Cerebellar cortex (tissue), 1 donor: ENCODE data around the gene ABHD15.
A peak's percentile ranks its signal among the peaks of the same experiment; 100 is the strongest.

Source experiments
- DNase-seq: peaks from one replicate; pipeline ENCODE4 v3.0.0-alpha.2; 2015; ENCODE audit warnings: low spot score

The ABHD15 gene

GRCh38 chr17:29582254-29582765, 15.5 kb upstream of the ABHD15 start:
- DNase-seq: peak; percentile 43

DNA sequence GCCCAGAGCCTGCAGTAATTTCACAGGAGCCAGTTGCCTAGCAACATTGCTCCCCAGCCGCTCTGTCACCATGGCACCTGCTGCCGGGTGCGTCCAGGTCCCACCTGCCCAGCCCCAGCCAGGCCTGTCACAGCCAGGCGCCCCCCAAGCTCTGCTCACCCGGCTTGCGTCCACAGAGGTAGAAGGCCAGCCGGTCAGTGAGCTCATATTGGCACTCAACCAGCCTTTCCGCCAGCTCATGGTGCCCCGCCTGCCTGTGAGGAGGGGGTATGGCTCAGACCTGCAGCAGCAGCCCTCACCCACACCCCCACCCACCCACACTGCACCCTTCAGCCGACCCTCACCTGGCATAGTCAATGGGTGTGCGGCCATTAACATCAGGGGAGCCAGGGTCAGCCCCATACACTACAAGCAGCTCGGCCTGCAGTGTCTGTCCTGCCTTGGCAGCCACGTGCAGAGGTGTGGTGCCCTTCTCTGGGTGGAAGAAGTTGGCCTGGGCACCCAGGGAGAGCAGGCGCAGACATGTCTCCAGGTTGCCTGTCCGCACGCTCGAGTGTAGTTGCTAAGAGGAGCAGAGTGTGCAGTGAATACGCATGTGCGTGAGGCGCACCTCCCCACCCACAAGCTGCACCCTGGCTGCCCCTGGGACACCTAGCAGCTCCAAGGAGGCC, 14.9 kb upstream of the ABHD15 start:
- DNase-seq: peak; percentile 54

DNA sequence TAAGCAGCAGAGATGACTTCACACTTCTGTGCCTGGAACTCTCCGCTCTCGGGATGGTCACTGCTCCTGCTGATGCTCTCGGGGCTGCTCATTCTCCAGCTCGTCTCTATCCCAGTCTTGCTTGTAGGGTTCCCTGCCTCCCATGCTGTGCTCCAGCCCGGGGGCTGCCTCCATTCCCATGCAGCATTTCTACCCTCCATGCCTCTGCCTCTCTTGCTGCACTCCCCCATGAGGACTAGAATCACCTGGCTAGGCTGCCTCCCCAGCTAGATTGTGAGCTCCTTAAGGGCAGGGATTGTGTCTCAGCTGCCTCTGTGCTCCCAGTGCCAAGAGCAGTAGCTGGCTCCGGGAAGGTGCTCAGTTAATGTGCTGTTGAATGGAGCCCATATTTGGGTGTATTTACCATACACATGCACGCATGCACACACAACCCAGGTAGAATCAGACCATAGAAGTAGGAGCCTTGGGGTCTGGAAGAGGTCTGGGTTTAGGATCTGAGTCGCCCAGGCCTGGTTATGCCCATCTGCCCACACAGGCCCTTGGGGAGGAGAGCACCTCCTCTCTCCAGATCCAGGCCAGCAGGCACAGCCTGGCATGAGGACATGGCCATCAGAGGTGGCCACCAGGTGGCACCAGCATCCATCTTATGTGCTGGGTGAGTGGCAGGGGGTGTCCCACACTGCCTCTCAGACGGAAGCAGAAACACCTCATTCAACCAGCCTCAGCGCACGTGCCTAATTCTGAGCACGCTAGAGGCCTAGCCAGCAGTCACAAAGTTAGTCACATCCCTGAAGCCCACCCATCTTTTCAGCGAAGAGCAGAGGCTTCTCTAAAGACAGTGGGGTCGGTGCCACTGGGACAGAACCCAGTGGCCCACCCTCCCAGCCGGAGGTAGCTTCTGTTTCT, 13.3 kb upstream of the ABHD15 start:
- peak; percentile 90 for DNase-seq

DNA sequence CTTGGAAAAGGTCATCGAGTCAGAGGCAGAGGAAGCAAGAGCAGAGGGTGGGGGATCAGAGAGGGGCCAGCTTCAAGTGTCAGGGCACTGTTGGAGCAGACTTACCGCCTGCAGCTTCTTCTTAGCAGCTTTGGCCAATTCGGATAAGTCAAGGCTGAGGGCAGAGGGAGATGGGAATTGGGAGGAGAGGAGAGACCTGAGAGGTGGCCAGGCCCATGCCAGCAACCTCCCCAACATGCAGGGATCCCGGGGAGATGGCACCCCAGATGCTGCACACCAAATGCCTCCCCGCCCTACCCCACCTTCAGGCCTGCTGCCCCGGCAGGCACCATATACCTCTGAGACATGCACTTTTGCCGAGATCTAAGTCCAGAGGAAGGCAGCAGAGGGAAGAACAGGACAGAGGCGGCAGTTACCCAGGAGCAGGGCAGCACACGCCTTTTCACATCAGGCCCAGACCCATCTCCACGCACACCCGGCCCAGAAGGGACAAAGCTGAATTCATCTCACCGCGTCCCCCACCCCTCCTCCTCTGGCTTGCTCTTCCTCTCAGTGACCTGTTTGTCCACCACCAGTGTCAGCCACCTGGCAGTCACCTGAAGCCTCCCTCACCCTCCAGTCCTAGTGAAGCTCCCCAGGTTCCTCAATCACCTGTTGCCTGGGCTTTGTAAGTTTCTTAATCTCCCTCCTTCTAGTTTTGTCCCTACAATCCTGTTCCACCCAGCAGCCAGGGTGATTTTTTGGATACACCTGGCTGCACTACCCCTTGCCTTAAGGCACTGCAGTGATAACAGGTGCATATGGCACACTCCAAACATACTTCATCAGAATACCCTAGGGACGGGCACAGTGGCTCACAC, 12.0 kb upstream of the ABHD15 start:
- DNase-seq: no peak

DNA sequence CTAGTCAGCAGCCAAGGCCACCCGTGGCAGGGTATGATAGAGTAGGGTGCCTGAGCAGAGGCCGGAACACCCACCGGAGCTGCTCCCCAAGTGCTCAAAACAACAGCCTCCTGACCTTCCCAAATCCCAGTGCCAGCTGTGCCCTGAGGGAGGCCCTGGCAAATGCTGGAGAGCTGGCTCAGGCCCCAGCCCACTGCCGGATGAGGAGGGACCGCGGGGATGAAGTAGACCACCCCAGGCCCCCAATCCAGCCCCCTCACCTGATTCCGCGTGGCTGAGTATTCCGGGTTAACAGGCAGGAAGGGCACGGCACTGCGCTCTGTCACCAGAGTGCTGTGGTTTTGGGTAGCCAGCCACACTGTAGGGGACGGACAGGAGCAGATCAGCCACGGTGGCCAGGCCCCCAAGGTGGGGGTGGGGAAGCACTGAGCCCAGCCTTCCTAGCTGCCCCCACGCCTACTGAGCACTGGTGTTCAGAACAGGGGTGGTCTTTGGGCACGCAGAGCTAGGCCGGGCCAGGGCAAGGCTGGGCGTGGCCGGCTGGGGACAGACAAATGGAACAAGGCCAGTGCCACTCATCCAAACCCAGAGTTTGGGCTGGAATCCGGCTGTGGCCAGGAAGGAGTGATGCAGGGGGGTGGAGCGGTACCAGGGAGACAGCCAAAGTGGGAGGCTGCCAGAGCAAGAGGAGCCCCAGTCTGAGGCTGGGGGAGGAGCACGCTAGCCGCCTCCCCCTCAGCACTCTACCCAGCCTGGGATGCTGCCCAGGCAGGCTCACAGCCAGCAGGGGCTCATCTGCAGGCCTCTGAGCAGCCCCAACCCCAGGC, 10.8 kb upstream of the ABHD15 start:
- DNase-seq: no peak

- no peak for DNase-seq
Observed at GRCh38 chr17:29577001-29577370, 10.1 kb upstream of the ABHD15 start.

DNA sequence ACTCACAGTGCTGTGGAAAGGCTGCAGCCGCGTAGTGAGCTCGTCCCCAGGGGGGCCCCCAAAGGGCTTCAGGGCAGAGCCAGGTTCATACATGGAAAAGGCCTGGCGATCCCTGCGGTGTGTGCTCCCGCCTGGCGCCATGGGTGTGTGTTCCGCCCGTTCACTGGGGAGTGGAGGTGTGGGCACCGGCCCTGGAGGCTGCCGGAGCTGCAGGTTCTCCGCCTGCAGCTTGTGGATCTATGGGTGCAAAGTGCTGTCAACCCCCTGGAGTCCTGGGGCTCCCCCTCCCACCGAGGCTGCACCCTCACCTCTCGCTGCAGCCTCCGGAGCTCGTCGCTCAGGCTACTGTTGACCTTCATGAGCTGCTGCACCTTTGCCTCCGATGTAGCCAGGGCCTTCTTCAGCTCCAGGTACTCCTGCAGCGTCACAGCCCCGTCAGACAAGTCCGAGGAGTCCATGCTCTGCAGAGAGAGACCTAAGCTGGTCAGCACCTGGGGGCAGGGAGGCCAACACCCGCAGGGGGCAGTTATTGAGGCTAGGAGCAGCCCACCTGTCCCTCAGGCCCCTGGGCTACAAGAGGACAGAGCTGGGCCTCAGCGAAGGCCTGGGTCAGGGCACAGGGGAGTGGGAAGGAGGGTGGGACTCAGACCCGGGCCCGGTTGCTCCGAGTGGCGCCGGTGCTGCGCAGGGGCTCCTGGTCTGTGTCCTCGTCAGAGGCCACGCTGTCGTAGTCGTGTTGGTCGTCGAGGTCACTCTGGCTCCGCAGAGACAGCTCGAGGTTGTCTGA, 9.6 kb upstream of the ABHD15 start:
- no peak for DNase-seq

GRCh38 chr17:29575511-29576213, 8.8 kb upstream of the ABHD15 start:
- no peak for DNase-seq

GRCh38 chr17:29574732-29575510, 8.1 kb upstream of the ABHD15 start:
- DNase-seq: no peak

GRCh38 chr17:29573871-29574731, 7.3 kb upstream of the ABHD15 start:
- DNase-seq: no peak

- DNase-seq: no peak
Observed at GRCh38 chr17:29573558-29573869, 6.7 kb upstream of the ABHD15 start.

DNA sequence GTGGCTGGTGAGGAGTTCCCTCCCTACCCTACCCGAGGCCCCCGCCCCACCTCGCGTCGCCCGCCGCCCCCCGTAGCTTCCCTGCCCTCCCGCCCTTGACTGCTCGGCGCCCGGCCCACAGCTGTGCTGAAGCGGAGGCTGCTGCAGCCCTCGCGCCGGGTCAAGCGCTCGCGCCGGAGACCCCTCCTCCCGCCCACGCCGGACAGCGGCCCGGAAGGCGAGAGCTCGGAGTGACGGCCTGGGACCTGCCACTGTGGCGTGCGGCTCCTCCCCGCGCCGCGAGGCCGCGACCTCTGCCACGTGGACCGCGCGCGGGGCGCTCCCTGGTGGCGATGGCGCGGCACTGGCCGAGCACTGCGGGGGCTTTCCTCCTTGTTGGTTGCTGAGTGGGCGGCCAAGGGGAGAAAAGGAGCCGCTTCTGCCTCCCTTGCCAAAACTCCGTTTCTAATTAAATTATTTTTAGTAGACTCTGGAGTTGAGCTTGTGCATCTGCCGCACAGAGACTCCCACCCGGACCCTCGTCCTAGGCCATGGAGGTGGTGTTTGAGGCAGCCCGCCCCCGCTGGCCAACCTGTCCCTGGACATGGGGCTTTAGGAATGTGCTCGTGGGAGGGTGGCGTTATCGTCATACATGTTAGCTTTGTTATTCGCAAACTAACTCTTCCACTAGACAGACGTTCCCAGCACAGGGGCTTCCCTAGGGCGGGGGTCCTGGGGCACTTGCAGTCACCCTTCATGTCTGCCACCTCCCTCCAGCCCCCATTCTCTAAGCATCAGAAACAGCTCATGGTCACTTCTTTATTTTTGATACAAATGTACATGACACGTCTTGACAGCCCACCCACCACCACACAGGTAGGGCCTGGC, 6.1 kb upstream of the ABHD15 start:
- no peak for DNase-seq

GRCh38 chr17:29571883-29572681, 5.2 kb upstream of the ABHD15 start:
- no peak for DNase-seq

GRCh38 chr17:29571486-29571882, 4.6 kb upstream of the ABHD15 start:
- DNase-seq: no peak

GRCh38 chr17:29570521-29570920, 3.7 kb upstream of the ABHD15 start:
- no peak for DNase-seq

- DNase-seq: no peak
Observed at GRCh38 chr17:29569245-29569950, 2.6 kb upstream of the ABHD15 start.
